T-helper 2 cell (primary cell): ENCODE results near the gene PGA4.
"Not testable (repeated sequence)": the region's sequence is repeated elsewhere in the genome, so short reads cannot be mapped to it uniquely, and the experiment has no call there.

Experiments
- DNase-seq, 5 experiments: peaks; one replicate each; pipeline versions ENCODE4 v3.0.0 to v3.0.0-alpha.2; 2012 to 2022

Gene PGA4

GRCh38 chr11:61207636-61208310 lies 14.4 kb upstream of the PGA4 start:
- DNase-seq = not testable (repeated sequence)

DNA sequence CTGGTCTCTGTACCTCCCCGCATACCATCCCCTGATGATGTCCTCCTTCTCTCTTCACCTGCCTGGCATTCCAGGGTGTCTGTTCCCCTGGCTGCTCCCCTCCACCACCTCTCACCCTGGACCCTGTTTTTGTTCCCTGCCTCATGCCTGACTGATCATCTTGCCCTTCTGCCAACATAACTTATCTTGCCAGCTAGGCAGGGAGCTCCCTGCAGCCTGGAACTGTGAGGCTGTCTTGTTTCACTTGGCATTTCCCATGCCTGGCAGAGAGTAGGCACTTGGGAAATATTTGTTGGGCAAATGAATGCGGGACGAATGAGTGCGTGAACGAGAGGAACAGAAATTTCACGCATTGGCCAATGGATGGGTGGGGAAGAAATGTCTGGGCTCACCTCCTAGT lies 11.5 kb upstream of the PGA4 start:
- not testable (repeated sequence) for DNase-seq

DNA sequence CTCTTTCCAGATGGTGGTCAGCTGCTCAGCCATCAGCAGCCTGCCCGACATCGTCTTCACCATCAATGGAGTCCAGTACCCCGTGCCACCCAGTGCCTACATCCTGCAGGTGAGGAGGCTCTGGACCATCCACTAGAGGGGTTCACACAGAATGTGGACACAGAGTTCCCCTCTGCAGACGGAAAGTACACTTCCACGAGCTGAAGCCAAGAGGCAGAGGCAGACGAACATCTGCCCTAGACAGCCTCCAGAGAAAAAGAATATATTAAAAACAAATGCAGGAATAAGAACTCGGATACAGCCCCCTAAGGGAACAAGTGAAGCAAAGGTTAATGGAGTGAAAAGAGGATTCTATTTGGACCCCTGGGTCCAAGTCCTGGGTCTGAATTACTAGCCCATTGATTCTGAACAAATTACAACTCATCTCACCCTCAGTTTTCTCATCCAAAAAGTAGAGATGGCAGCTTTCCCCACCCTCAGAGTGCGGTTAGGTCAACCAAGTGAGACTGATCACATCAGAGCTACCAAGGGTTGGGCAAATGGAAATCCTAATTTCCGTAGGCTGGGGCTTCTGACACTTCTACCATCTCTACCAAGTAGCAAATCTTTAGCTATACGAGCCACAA lies 10.7 kb upstream of the PGA4 start:
- DNase-seq = not testable (repeated sequence)

- not testable (repeated sequence) for DNase-seq
Measured at GRCh38 chr11:61212202-61212601, 9.9 kb upstream of the PGA4 start.

GRCh38 chr11:61213711-61214324 lies 8.3 kb upstream of the PGA4 start:
- not testable (repeated sequence) for DNase-seq

GRCh38 chr11:61218306-61218705 lies 3.8 kb upstream of the PGA4 start:
- DNase-seq = not testable (repeated sequence)

DNA sequence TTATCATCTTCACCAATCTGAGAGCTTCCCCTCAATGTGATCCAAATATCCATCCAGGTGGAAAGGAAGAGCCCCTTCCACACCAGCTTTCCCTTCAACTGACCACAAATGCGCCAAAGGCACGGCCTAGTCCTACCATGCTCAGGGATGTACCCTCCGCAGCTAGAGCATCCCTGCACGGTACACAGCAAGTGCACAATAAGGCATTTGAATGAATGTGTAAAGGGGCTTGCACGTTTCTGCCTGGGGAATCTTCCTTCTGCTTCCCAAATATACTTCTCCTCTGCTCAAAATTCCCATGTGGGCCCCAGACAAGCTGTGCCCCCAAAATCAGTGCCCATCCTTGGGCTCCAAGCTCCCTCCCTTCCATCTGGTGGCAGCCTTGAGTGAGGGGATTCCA lies 3.1 kb upstream of the PGA4 start:
- not testable (repeated sequence) for DNase-seq

DNA sequence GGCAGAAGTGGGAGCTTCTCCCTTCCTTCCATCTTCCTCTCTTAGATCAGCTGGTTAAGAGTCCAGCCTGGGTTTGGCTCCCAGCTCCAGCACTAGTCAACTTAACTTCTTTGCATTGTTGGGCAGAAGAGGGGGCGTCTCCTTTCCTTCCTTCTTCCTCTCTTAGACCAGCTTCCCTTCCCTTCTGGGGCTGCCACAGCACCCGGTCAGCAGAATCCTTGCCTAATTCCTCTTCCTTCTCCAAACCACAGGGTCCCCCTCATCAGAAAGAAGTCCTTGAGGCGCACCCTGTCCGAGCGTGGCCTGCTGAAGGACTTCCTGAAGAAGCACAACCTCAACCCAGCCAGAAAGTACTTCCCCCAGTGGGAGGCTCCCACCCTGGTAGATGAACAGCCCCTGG lies 545 bp downstream of the PGA4 start:
- DNase-seq = not testable (repeated sequence)

DNA sequence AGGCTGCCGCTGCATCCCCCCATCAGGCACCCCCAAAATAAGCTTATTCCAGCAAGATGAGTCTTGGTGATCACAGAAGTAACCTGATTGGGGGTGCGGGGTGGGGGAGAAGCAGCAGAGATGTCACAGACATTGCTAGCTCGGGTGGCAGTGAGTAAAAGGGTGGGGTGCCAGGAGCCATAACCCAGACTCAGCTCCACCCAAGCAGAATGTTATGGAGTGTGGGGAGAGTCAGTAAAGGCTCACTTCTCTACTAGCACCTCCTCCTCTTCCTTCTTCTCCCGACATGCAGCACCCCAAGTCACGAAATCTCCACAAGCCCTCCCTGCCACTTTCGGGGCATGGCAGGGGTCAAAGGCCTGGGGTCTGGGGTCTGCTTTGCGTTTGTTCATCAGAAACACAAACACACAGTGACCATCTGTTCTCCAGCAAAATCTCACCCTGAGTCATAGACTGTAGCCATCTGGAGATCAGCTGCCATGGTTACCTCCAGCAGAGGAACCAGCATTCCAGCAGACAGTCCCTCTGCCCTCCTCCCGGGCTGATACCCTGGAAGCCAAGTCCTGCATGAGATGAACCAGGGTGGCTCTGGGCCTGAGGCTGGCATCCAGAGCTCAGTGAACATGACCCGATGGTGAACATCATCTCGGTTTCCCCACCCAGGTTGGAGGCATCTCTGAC lies 4.5 kb downstream of the PGA4 start:
- not testable (repeated sequence) for DNase-seq

DNA sequence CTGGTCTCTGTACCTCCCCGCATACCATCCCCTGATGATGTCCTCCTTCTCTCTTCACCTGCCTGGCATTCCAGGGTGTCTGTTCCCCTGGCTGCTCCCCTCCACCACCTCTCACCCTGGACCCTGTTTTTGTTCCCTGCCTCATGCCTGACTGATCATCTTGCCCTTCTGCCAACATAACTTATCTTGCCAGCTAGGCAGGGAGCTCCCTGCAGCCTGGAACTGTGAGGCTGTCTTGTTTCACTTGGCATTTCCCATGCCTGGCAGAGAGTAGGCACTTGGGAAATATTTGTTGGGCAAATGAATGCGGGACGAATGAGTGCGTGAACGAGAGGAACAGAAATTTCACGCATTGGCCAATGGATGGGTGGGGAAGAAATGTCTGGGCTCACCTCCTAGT lies 7.3 kb downstream of the PGA4 start:
- DNase-seq = not testable (repeated sequence)

DNA sequence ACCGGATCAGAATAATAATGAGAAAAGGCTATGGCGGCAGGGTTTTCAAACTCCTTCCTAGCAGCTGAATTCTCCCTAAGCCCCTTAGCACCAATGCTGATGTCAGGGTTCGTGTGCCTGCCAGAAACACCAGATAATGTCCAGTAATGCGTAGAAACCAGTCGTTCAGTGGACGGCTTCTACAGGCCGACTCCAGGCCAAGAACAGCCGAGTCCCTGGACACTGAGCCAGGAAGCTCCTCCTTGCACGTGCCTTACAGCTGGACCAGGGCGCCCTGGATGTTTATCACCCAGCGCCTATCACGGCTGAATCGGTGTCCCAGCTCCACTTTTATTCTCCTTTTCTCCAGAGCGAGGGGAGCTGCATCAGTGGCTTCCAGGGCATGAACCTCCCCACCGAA lies 8.9 kb downstream of the PGA4 start:
- not testable (repeated sequence) for DNase-seq

DNA sequence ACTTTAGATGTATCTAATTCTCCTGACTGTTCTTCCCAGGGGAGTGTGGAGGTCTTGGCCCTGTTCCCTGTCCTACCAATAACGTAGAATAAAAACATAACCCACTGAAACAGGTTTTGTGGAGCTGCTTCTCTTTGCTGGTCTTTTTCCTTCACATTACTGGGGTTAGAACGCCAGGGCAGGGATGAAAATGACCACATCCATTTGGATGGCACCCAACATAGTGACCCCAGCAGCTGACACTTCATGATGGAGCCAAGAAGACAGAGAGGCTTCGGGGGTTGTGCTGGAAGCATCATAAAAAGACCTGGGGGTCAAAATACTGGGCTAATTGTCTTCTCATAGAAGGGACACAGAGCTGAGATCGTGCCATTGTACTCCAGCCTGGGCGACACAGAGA lies 9.4 kb downstream of the PGA4 start:
- not testable (repeated sequence) for DNase-seq

GRCh38 chr11:61232548-61233145 lies 10.5 kb downstream of the PGA4 start:
- DNase-seq = not testable (repeated sequence)

DNA sequence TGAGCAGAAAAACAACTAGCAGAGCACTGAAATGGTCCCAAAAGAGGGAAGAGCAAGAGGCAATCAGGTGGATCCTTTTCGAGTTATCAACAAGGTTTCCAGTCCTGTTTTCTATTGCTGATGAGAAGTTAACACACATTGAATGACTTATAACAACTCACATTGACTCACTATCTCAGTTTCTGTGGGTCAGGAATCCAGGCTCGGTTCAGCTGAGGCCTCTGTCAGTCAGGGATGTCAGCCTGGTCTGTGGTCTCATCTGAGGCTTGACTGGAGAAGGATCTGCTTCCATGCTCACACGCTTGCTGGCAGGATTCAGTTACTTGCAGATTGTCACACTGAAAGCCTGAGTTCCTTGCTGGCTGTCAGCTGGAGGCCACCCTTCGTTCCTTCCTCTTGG lies 15.0 kb downstream of the PGA4 start:
- not testable (repeated sequence) for DNase-seq

DNA sequence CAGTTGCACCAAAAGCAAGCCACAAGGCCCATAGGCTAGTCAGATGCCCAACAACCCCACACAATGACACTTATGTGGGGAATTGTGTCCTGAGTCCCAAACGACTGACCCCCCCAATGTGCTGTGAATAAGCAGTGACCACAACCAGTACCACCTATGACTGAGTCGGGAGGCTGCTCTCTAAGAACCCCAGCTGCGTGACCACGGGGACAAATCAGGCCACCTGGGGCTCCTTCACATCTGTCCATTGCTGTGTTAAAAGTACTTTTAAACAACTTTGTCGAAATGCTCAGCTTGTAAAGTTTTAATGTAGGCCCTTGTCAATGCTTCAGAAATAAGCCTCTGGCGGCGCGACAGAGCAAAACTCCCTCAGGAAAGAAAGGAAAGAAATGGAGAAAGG lies 18.1 kb downstream of the PGA4 start:
- not testable (repeated sequence) for DNase-seq

GRCh38 chr11:61240875-61241274 lies 18.7 kb downstream of the PGA4 start, which contains the start of gene PGA5:
Gene PGA5 (plus strand): TSS chr11:61241175. CDS start chr11:61241227, 52 bp downstream.
- not testable (repeated sequence) for DNase-seq

DNA sequence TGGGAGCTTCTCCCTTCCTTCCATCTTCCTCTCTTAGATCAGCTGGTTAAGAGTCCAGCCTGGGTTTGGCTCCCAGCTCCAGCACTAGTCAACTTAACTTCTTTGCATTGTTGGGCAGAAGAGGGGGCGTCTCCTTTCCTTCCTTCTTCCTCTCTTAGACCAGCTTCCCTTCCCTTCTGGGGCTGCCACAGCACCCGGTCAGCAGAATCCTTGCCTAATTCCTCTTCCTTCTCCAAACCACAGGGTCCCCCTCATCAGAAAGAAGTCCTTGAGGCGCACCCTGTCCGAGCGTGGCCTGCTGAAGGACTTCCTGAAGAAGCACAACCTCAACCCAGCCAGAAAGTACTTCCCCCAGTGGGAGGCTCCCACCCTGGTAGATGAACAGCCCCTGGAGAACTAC lies 19.4 kb downstream of the PGA4 start:
- not testable (repeated sequence) for DNase-seq

DNA sequence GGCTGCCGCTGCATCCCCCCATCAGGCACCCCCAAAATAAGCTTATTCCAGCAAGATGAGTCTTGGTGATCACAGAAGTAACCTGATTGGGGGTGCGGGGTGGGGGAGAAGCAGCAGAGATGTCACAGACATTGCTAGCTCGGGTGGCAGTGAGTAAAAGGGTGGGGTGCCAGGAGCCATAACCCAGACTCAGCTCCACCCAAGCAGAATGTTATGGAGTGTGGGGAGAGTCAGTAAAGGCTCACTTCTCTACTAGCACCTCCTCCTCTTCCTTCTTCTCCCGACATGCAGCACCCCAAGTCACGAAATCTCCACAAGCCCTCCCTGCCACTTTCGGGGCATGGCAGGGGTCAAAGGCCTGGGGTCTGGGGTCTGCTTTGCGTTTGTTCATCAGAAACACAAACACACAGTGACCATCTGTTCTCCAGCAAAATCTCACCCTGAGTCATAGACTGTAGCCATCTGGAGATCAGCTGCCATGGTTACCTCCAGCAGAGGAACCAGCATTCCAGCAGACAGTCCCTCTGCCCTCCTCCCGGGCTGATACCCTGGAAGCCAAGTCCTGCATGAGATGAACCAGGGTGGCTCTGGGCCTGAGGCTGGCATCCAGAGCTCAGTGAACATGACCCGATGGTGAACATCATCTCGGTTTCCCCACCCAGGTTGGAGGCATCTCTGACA lies 23.3 kb downstream of the PGA4 start:
- DNase-seq = not testable (repeated sequence)

- DNase-seq = not testable (repeated sequence)
Measured at GRCh38 chr11:61248071-61248470, 25.9 kb downstream of the PGA4 start.

- DNase-seq = not testable (repeated sequence)
Measured at GRCh38 chr11:61249201-61249600, 27.1 kb downstream of the PGA4 start.

- DNase-seq = not testable (repeated sequence)
Measured at GRCh38 chr11:61250796-61251765, 28.9 kb downstream of the PGA4 start.
